Colonic mucosa (tissue), 4 donors: ENCODE data around the gene FICD. TPM values are rescaled to one million over a fixed set of nuclear protein-coding genes. Genes with fewer than 3 reads are reported as not detected.
"Not testable (repeated sequence)": the region's sequence is repeated elsewhere in the genome, so short reads cannot be mapped to it uniquely, and the experiment has no call there.

Source experiments
- DNase-seq: peaks from one replicate; pipeline ENCODE4 v3.0.0-alpha.2; 2020
- H3K27ac ChIP-seq: fragments of 200-600 bp; one replicate; pipeline ENCODE4 v1.8.0; 2021
- H3K27me3 ChIP-seq: fragments of 200-600 bp; one replicate; pipeline ENCODE4 v1.8.0; 2021
- H3K36me3 ChIP-seq: fragments of 200-600 bp; one replicate; pipeline ENCODE4 v1.8.0; 2021
- H3K4me1 ChIP-seq: fragments of 200-600 bp; one replicate; pipeline ENCODE4 v1.8.0; 2021; ENCODE audit warnings: mild to moderate bottlenecking
- H3K4me3 ChIP-seq: fragments of 200-600 bp; one replicate; pipeline ENCODE4 v1.8.0; 2021
- H3K9ac ChIP-seq, 2 donors: one replicate each; pipeline ENCODE4 v1.7.0; 2013; ENCODE audit warnings: control low read depth in 2 of 2, low read depth in 2 of 2, low read length in 2 of 2
- H3K9me3 ChIP-seq: fragments of 200-600 bp; one replicate; pipeline ENCODE4 v1.8.0; 2021
- CTCF ChIP-seq: fragments of 200-600 bp; IDR thresholded peaks from one replicate; pipeline ENCODE4 v1.8.0; 2022; ENCODE audit warnings: antibody characterized with exemption, mild to moderate bottlenecking
- intact Hi-C: fragments of 100-400 bp; cut with DNase I; formaldehyde crosslinking; loops from one replicate; pipeline ENCODE4 v1.14.1; 2022
- total RNA-seq, 2 donors: library from RNA; stranded (reverse); fragmentation: NEBNext Ultra II Directional in 1 of 2; extraction: Animal tissue kit (Norgen Biotek cat#: 25700) in 1 of 2; gene quantifications; one replicate each; pipeline ENCODE4 v1.2.1, GENCODE V29; 2021
- donor health status: healthy.
- donor health status: DM: no; HTN: no; CAD: no.
- donor health status: DM: no; HTN: no; CAD: no.

FICD gene
- total RNA-seq, 2 donors from 2014 or later: 3.5 to 6.2 TPM

- intact Hi-C loops: no loop called here
Measured at GRCh38 chr12:108483213-108484059, 31.6 kb upstream of the FICD start.

GRCh38 chr12:108484431-108484830, 30.6 kb upstream of the FICD start:
- Histone ChIP-seq H3K27ac (no peak overlapping the region), H3K27me3 (no peaks in the 10 kb centered on the region), H3K9me3 (no peaks in the 10 kb centered on the region), H3K4me3 (no peak overlapping the region), H3K36me3 (no peaks in the 10 kb centered on the region), H3K4me1 (no peaks in the 10 kb centered on the region), H3K9ac (no peak overlapping the region)
- no peak for TF ChIP-seq CTCF
- DNase-seq: no peak
- intact Hi-C loops: no loop called here

More at GRCh38 chr12:108483213-108484059, 31.6 kb upstream of the FICD start:
- Histone ChIP-seq H3K27me3 (no peaks in the 10 kb centered on the region), H3K36me3 (no peaks in the 10 kb centered on the region), H3K4me3 (no peak overlapping the region), H3K9me3 (no peaks in the 10 kb centered on the region), H3K9ac (no peak overlapping the region), H3K27ac (no peak overlapping the region), H3K4me1 (no peaks in the 10 kb centered on the region)
- no peak for DNase-seq
- TF ChIP-seq CTCF: no peak

- TF ChIP-seq CTCF: no peak
Measured at GRCh38 chr12:108484845-108485244, 30.2 kb upstream of the FICD start.

GRCh38 chr12:108485371-108485770, 29.7 kb upstream of the FICD start:
- H3K9ac ChIP-seq, intact Hi-C loops: not testable (repeated sequence)

More at GRCh38 chr12:108484845-108485244, 30.2 kb upstream of the FICD start:
- Histone ChIP-seq H3K27ac (no peak overlapping the region), H3K36me3 (no peaks in the 10 kb centered on the region), H3K9ac (no peak overlapping the region), H3K4me1 (no peaks in the 10 kb centered on the region), H3K4me3 (no peak overlapping the region), H3K27me3 (no peaks in the 10 kb centered on the region), H3K9me3 (no peaks in the 10 kb centered on the region)
- DNase-seq: no peak
- intact Hi-C loops: no loop called here

GRCh38 chr12:108487029-108487428, 28.0 kb upstream of the FICD start:
- H3K9me3 ChIP-seq, H3K36me3 ChIP-seq, H3K4me3 ChIP-seq, H3K27ac ChIP-seq, H3K9ac ChIP-seq, H3K4me1 ChIP-seq, intact Hi-C loops, H3K27me3 ChIP-seq, DNase-seq: not testable (repeated sequence)

More at GRCh38 chr12:108485371-108485770, 29.7 kb upstream of the FICD start:
- not testable (repeated sequence) for H3K27me3 ChIP-seq, H3K9me3 ChIP-seq, H3K4me1 ChIP-seq, DNase-seq, H3K4me3 ChIP-seq, H3K27ac ChIP-seq, H3K36me3 ChIP-seq

- intact Hi-C loops: no loop called here
- H3K27me3 ChIP-seq: no peaks in the 10 kb centered on the region
- H3K27ac ChIP-seq: no peak overlapping the region
- no peaks in the 10 kb centered on the region for H3K9me3 ChIP-seq
- H3K4me1 ChIP-seq: no peaks in the 10 kb centered on the region
- no peaks in the 10 kb centered on the region for H3K36me3 ChIP-seq
- DNase-seq: no peak
- no peak for TF ChIP-seq CTCF
- no peak overlapping the region for H3K9ac ChIP-seq
- H3K4me3 ChIP-seq: no peak overlapping the region
Measured at GRCh38 chr12:108491256-108491655, 23.8 kb upstream of the FICD start.
